SHP77 (cell line): ENCODE results near the gene TANK.
"Not testable (repeated sequence)": the region's sequence is repeated elsewhere in the genome, so short reads cannot be mapped to it uniquely, and the experiment has no call there.

Source experiments
- DNase-seq, 2 experiments: peaks; one replicate each; lab custom pipeline; 2025; lab: John Stamatoyannopoulos, UW

The TANK gene

GRCh38 chr2:161166538-161167409 is 6.5 kb downstream of the TANK start:
- DNase-seq: no peak

- no peak for DNase-seq
These were observed 9.1 kb downstream of the TANK start for GRCh38 chr2:161169335-161169734.

GRCh38 chr2:161170377-161170776 is 10.1 kb downstream of the TANK start:
- no peak for DNase-seq

- no peak for DNase-seq
These were observed 11.0 kb downstream of the TANK start for GRCh38 chr2:161170958-161171932.

GRCh38 chr2:161172901-161173540 is 12.8 kb downstream of the TANK start:
- DNase-seq: no peak

GRCh38 chr2:161173541-161174194 is 13.4 kb downstream of the TANK start:
- DNase-seq: no peak

GRCh38 chr2:161177969-161178368 is 17.7 kb downstream of the TANK start:
- no peak for DNase-seq

GRCh38 chr2:161178756-161179155 is 18.5 kb downstream of the TANK start:
- no peak for DNase-seq

- no peak for DNase-seq
These were observed 29.8 kb downstream of the TANK start for GRCh38 chr2:161190050-161190449.

- DNase-seq: not testable (repeated sequence)
These were observed 35.4 kb downstream of the TANK start for GRCh38 chr2:161195602-161196001.

- DNase-seq: no peak
These were observed 39.9 kb downstream of the TANK start for GRCh38 chr2:161199912-161200701.

- DNase-seq: no peak
These were observed 44.6 kb downstream of the TANK start for GRCh38 chr2:161204846-161205245.

GRCh38 chr2:161206471-161207032 is 46.3 kb downstream of the TANK start:
- no peak for DNase-seq

GRCh38 chr2:161207941-161208340 is 47.7 kb downstream of the TANK start:
- no peak for DNase-seq

- DNase-seq: no peak
These were observed 48.4 kb downstream of the TANK start for GRCh38 chr2:161208527-161209139.

GRCh38 chr2:161209902-161210301 is 49.7 kb downstream of the TANK start:
- DNase-seq: no peak

- DNase-seq: no peak
These were observed 57.5 kb downstream of the TANK start for GRCh38 chr2:161217597-161218185.

- DNase-seq: no peak
These were observed 59.0 kb downstream of the TANK start for GRCh38 chr2:161219211-161219610.

GRCh38 chr2:161223139-161223732 is 63.0 kb downstream of the TANK start:
- no peak for DNase-seq
